Transverse colon (tissue), 4 donors: ENCODE results near the gene WDR7.

Experiments
- CTCF ChIP-seq, 5 experiments: fragments of 200-600 bp in 3 of 5; fragments of 450-650 bp in 2 of 5; sonication (generic) in 3 of 5; IDR thresholded peaks; 1 replicate in 2 of 5; 2 replicates in 3 of 5; pipeline ENCODE4 v1.5.1; 2016 to 2017; ENCODE audit warnings: antibody characterized with exemption in 5 of 5, inconsistent platforms in 3 of 5, mild to moderate bottlenecking in 2 of 5, moderate library complexity in 1 of 5
- EP300 ChIP-seq: sonication (generic); formaldehyde crosslinking; IDR thresholded peaks from one replicate; pipeline ENCODE4 v1.6.1; 2017; ENCODE audit warnings: antibody characterized with exemption, low read depth
- POLR2AphosphoS5 ChIP-seq, 3 donors: sonication (generic); formaldehyde crosslinking; IDR thresholded peaks; one replicate each; pipeline ENCODE4 v1.6.1; 2016; ENCODE audit warnings: antibody characterized with exemption in 3 of 3

DNA sequence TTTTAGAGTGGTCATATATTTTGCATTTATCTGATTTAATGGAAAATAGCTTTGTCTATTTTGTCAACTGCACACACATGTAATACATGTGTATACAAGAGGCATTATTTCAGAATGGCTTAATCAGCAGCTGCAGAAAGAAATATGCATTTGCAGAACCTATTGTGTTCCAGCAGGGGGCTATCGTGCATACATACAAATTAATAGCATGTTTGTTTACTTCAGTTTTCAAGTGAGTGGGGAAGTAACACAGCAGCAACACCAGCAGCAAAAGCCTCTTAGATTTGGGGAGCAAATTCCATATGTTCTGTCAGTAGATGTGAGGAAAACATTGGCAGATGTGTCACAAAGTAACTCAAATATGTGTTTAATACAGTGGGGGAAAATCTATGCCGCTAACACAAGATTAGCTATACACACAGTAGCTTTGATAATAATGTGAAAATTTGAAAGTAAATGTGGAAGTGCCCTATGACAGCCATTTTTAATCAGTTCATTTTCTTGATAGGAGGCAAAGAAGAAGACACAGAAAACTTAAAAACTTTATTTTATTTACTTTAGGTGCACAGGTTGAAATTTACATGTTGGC is 218.1 kb downstream of the WDR7 start:
- peak; percentile 50 to 64 (median 56) for TF ChIP-seq CTCF (IDR thresholded peaks at IDR 0.05)
- no peak for TF ChIP-seq POLR2AphosphoS5 (IDR thresholded peaks at IDR 0.05)
- TF ChIP-seq EP300: no peak
